GM15510 (cell line): Measurements from ENCODE around the gene CASK.

Experiments
- POLR2A ChIP-seq: IDR thresholded peaks from 3 replicates; pipeline ENCODE4 v1.6.1; 2011; ENCODE audit warnings: borderline replicate concordance; ENCODE audit not compliant: insufficient read length; ENCODE audit errors: extremely low read depth

Gene CASK

DNA sequence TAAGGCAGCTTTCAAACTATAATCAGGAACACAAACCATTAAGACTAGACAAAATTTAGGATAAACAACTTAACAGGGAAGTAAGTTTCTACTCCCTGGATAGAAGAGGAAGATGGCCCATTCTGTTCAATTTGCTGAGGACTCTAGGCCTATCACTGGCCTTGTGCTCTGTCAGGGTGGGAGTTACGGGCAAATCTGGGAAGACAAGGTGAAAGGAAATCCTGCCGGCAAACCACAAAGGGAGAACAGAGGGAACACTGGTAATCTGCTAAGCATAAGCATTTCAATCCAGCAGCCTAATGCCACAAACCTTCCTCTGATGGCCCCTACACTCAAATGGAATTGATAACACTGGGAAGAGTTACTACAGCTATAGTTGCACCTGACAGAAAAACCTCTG lies 191.1 kb downstream of the CASK start:
- no peak for TF ChIP-seq POLR2A

- no peak for TF ChIP-seq POLR2A
Measured at GRCh38 chrX:41730081-41730480, 193.3 kb downstream of the CASK start.

DNA sequence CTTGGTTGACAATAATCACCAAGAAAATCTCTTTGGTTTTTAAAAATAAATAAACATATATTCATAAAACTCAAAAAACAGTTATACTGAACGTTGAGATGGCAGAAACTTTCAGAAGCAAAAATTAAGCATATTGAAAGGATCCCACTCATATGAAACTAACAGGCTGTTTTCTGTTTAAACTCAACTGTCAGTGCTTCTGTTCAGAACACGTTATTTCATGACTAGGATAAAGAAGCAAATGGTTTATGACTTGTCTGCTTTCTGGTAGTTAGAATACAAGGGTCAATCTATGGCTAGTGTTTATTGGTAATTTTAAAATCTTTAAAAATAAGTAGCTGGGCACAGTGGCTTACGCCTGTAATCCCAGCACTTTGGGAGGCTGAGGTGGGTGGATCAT lies 195.2 kb downstream of the CASK start:
- TF ChIP-seq POLR2A, result no peak

DNA sequence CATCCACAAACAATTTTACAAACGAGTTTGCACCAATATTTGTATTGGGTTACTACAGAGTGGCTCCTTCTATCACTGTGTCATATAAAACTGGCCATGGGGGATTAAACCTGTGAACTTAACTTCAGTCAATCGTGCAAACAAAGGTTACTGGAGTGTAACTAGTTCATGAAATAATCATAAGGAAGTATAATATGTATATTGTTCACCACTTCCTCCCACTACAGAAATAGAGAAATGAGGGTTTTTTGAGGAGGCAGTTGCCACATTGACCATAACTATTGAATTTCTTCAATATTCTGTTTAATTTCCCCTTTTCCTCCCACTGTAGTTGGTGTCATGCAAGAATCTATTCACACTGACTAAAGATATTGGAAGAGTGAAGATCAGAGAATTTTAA lies 199.5 kb downstream of the CASK start, which contains the start of gene GPR82:
TSS of gene GPR82 (plus strand) at position 356 of the 400 bp plus-strand sequence. CDS start 2,846 bp downstream, outside the sequence.
- TF ChIP-seq POLR2A, result no peak

GRCh38 chrX:41722816-41723618 lies 200.3 kb downstream of the CASK start:
- no peak for TF ChIP-seq POLR2A

- no peak for TF ChIP-seq POLR2A
Measured at GRCh38 chrX:41722214-41722613, 201.1 kb downstream of the CASK start.

- no peak for TF ChIP-seq POLR2A
Measured at GRCh38 chrX:41721590-41721989, 201.8 kb downstream of the CASK start.

GRCh38 chrX:41720125-41720779 lies 203.1 kb downstream of the CASK start:
- TF ChIP-seq POLR2A, result no peak

DNA sequence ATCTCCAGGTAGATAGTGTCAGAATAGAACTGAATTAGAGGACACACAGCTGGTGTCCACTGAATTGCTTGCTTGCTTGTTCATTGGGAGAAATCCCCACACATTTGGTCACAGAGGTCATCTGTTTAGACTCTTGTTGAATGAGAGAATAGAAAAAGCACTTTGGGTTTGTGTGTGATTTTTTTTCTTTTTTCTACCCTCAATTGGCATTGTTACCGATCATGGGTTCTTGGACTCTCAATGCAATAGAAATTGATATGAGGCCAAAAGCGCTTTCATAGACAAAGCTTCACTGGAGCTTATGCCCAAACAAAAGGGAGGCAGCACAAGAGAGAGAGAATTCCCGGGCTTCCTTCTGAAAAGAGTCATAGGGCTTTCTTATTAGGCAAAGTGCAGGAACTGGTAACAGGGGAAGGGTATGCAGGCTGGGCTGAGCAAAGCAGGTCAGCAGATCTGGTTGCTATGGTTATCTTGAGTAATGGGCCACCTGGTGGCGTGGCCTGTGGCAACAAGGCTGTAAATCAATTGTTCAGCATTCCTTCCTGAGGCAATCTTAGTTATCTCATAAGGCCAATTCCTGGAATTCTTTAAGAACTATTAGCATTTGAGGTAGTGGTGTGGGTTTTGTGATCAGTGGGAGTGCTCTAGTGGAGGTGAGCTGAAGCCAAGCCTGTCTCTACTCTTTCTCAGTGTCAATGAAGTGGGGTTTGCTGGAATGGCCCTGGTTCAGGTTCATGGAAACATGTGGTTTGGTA lies 204.7 kb downstream of the CASK start:
- no peak for TF ChIP-seq POLR2A

DNA sequence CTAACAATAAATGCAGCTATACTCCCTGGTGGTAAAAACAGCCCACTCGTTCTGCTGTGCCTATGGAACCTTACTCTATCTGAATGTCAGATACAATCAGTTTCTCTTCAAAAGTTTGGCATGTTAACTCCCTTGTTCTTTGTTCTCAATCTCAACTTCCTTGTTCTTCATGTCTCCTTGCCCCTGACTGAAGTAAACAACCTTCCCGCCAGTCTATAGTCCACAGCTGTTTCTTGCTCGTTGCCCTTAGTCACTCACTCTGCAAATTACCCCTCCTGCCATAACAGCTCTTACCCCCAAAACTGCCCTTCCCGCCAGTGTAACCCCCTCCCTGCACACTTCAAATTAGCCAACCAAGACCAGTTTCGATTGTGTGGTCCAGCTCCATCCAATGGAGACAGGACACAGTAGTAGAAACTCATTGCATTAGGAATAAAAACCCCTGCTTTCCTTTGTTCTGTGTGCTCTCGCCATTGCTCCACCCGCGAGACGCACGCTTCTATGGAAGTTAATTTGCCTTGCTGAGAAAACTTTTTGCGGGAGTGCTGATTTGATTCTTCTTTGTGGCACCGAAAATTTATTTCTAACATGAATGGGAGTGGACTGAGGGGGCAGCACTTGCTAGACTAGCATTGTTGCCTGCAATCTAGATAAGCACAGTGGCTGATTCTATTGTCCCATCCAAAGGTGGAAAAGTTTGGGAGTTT lies 206.4 kb downstream of the CASK start:
- TF ChIP-seq POLR2A, result no peak

DNA sequence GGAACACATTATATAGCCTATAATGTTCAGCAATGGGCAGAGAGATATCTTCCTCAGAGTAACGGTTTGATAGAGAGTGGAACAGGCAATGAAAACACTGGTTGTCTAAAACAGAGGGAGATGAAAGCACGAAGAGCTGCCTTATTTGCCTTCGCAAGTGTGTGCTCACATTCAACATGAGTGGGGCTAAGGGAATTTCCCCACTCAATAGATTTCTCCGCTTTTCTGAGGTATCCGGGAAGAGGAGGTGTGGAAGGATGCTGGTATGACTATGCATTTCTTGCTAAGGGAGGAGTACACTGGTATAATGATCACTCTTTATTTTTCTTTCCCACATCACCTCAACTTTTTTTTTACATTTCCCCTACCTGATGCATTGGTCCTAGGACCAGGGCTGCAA lies 207.1 kb downstream of the CASK start:
- no peak for TF ChIP-seq POLR2A

DNA sequence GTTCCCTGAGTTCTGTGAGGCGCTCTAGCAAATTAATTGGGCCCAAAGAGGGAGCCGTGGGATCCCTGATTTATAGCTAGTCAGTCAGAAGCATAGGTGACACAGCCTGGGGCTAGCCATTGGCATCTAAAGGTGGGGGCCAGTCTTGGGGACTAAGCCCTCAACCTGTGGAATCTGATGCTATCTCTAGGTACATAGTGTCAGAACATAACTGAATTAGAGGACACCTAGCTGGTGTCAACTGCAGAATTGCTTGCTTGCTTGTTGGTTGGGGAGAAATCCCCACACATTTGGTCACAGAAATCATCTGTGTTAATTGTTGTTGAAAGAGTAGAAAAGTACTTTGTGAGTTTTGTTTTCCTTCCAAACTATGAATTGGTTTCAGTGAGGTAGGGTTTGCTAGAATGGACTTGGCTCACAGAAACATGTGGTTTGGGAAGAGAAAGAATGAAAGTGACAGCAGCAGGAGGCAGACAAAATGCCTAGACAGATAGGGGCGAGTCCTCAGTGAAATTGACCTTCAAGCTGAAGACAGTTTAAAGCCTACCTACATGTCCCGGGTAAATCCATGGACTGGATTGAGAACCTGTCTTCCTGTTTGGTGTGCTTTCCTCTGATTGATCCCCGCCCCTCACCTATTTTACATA lies 212.2 kb downstream of the CASK start:
- no peak for TF ChIP-seq POLR2A

GRCh38 chrX:41708486-41708885 lies 214.9 kb downstream of the CASK start:
- no peak for TF ChIP-seq POLR2A

DNA sequence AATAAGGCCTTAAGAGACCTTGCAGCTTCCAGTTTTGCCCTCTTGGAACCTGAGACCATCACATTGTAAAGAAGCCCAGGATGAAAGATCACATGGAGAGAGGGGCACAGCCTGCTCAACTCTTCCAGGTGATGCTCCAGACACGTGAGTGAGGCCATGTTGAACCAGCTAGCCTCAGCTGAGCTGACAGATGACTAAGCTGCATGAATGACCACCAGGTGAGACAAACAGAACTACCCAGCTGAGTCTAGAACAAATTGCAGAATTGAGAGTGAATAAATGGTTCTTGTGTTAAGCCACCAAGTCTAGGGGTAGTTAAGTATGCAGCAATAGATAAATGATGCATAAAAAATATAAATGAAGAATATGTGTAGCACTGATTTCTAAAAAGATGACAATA lies 216.1 kb downstream of the CASK start:
- no peak for TF ChIP-seq POLR2A

GRCh38 chrX:41705680-41706374 lies 217.5 kb downstream of the CASK start:
- TF ChIP-seq POLR2A, result no peak

GRCh38 chrX:41705042-41705441 lies 218.3 kb downstream of the CASK start:
- no peak for TF ChIP-seq POLR2A
